Measurements from ENCODE around the gene ACTG2. TPM values are rescaled to one million over a fixed set of nuclear protein-coding genes. Genes with fewer than 3 reads are reported as not detected.
"Not testable (repeated sequence)": the region's sequence is repeated elsewhere in the genome, so short reads cannot be mapped to it uniquely, and the experiment has no call there.

The ACTG2 gene
- polyA plus RNA-seq, 3 donors = 0.36 to 1.9 (median 1.2) TPM

GRCh38 chr2:73890301-73891092, 2.3 kb upstream of the ACTG2 start:
- no peak for DNase-seq

GRCh38 chr2:73891276-73891901, 1.4 kb upstream of the ACTG2 start:
- DNase-seq = no peak

- DNase-seq = no peak
These were observed 1.1 kb downstream of the ACTG2 start for GRCh38 chr2:73893764-73894474.

- DNase-seq = no peak
These were observed 1.7 kb downstream of the ACTG2 start for GRCh38 chr2:73894475-73894850.

- DNase-seq = no peak
These were observed 2.1 kb downstream of the ACTG2 start for GRCh38 chr2:73894877-73895276.

- DNase-seq = no peak
These were observed 2.7 kb downstream of the ACTG2 start for GRCh38 chr2:73895473-73895872.

- no peak for DNase-seq
These were observed 3.8 kb downstream of the ACTG2 start for GRCh38 chr2:73896362-73897239.

- DNase-seq = no peak
These were observed 4.4 kb downstream of the ACTG2 start for GRCh38 chr2:73897240-73897583.

GRCh38 chr2:73897934-73898333, 5.1 kb downstream of the ACTG2 start:
- DNase-seq = no peak

GRCh38 chr2:73899801-73900336, 7.1 kb downstream of the ACTG2 start:
- no peak for DNase-seq

- DNase-seq = no peak
These were observed 8.3 kb downstream of the ACTG2 start for GRCh38 chr2:73901143-73901542.

GRCh38 chr2:73902284-73902683, 9.5 kb downstream of the ACTG2 start:
- no peak for DNase-seq

GRCh38 chr2:73903313-73903712, 10.5 kb downstream of the ACTG2 start:
- no peak for DNase-seq

GRCh38 chr2:73903949-73904613, 11.3 kb downstream of the ACTG2 start:
- not testable (repeated sequence) for DNase-seq

- DNase-seq = no peak
These were observed 12.1 kb downstream of the ACTG2 start for GRCh38 chr2:73904952-73905351.

GRCh38 chr2:73906847-73907505, 14.2 kb downstream of the ACTG2 start:
- no peak for DNase-seq

GRCh38 chr2:73907840-73908452, 15.1 kb downstream of the ACTG2 start:
- no peak for DNase-seq

- DNase-seq = peak; percentile 41
These were observed 16.2 kb downstream of the ACTG2 start for GRCh38 chr2:73908689-73909652.
